GM19043 (cell line): ENCODE measurements around the gene ONECUT3.

Source experiments
- ATAC-seq: cut with Tn5 transposase; IDR thresholded peaks from one replicate; pipeline ENCODE4 v1.9.1; 2021; ENCODE audit warnings: low read depth; ENCODE audit not compliant: unreplicated experiment

ONECUT3 gene

DNA sequence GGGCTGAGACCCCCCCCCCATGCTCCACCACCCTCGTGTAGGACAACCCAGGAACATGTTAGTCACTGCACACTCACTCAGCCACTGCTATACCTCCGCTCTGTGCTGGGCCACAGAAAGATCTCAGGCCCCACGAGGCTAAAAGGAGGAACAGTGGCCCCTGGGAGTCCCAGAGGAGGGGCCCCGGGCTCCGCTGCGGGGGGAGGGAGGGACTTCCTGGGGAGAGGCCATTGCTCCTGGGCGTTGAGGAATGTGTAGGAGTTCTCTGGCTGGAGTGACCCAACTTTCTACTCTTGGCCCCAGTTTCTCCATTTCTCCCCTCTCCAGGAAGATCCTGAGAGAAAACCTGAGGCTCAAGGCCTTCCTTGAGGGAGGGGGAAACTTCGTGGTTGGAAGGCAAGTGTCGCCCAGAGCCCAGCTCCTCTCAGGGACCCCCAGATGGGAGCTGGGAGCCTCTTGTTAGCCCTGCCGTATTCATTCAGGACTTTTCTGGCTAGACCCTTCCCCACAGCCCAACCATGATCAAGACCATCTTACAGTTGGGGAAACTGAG lies 13.6 kb downstream of the ONECUT3 start:
- ATAC-seq, result no peak

DNA sequence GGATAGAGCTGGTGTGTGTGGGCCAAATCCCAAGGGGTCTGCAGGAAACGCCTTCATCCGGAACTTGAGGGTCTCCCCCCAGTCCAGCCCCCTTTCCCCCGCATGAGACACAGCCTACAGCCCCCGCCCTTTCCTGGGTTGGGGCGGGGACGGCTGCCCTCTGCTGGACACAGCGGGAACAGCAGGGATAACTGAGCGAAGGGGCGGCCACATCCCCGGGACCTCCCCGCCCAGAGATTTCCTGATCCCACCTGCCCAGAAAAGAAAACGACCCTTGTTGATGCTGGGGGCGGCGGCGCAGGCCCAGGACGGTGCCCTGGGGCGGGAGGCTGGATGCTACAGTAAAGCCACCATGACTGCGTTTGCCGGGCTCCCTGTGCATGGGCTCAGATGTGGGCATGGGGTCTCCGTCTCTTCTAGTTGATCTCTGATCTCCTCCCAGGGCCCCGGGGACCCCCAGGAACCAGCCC lies 14.2 kb downstream of the ONECUT3 start:
- ATAC-seq, result no peak

DNA sequence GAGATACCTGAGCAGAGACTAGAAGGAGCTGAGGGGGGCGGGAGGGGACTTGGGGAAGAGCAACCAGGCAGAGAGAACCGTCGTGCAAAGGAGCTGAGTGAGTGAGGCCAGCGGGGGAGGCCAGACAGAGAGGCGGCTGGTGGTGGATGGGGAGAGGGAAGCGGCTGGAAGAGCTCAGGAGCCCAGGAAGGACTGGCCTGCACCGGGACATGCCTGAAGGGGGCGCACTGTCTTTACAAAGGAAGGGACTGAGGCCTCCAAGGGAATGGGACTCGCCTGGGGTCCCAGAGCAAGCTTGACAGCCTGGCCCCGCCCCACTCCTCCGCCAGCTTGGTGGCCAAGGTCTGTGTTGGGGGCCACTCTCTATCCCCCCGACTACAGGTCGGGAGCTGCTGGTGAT lies 14.9 kb downstream of the ONECUT3 start:
- ATAC-seq, result no peak

DNA sequence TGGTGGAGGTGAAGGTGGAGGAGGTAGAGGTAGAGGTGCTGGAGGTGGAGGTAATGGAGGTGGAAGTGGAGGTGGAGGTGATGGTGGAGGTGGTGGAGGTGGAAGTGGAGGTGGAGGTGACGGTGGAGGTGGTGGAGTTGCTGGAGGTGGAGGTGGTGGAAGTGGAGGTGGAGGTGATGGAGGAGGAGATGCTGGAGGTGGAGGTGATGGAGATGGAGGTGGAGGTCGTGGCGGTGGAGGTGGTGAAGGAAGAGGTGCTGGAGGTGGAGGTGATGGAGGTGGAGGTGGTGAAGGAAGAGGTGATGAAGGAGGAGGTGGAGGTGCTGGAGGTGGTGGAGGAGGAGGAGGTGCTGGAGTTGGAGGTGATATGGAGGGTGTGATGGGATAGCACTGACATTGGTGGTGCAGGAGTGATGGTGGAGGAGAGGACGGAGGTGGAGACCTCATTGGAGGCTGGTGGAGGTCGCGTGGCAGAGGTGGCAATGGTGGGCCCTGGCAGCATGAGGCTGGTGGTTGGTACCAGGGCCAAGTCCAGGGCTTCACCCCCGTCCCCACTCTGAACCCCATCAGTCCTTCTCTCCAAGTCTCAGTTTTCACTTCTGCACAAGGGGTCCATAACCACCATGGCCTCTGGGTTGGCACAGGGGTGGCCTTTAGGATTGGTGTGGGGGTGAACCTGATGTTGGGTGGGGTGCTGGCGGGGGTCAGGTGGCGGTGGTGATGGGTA lies 15.8 kb downstream of the ONECUT3 start:
- ATAC-seq, result no peak

DNA sequence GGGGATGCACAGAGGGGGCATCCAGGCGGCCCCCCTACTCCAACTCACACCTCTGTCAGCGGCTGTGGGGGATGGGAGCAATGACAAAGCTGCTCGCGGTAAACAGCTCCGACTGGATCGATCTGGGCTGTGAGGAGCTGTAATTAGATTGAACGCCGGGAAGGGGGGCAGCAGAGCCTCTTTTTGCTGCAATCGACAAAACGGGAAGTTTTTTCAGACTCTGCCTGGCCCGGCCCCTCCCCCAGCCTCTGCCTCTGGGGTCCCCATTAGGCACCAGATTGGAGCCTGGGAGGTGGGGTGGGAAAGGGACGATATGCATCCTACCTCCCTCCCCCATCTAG lies 16.3 kb downstream of the ONECUT3 start:
- ATAC-seq, result no peak

DNA sequence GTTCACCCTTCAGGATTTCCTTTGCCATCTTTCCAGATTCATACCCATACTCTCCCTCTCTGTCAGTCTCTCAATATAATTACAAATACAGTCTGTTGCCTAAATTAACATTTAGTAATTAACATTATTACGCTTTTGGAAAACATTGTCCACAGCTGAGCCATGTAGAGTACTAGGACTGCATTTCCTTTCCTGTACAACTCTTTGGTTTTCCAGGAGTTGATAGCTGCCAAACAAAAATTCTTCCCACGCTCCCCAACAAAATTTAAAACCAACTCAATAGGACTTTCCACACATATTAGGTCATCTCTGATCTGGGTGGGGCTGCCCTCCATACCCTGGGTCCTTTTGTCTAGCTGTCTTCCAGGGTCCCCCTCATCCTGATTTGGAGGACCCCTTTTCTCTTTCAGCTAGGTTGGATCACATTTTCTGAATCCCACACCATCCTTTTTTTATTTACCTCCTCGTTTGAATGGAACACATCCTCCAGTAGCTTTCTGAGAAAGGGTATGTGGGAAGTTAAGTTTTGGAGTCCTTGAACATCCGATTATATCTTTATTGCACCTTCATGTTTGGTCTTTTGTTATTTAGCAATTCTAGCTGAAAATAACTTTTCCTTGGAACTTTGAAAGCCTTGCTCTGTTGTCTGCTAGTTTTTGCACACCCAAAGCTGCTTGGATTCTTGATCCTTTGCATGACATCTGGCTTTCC lies 17.7 kb downstream of the ONECUT3 start:
- ATAC-seq, result no peak

DNA sequence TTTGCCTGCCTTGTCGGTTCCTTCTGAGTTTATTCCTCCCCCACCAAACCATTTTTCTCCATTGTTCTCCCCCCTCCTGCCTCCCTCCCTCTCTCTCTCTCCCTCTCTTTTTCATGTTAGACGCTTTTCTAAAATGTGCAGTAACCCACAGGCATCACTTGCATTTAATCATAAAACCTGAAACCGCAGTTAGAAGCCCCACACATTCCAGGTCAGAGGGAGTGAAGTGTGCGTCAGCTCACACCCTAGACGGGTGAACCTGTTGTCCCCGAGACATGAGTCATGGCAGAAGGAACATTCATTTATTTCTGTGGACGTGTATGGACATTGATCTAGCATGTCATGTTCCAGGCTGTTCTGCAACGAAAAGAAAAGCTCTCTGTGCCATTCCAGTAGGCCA lies 19.9 kb downstream of the ONECUT3 start:
- ATAC-seq, result no peak

DNA sequence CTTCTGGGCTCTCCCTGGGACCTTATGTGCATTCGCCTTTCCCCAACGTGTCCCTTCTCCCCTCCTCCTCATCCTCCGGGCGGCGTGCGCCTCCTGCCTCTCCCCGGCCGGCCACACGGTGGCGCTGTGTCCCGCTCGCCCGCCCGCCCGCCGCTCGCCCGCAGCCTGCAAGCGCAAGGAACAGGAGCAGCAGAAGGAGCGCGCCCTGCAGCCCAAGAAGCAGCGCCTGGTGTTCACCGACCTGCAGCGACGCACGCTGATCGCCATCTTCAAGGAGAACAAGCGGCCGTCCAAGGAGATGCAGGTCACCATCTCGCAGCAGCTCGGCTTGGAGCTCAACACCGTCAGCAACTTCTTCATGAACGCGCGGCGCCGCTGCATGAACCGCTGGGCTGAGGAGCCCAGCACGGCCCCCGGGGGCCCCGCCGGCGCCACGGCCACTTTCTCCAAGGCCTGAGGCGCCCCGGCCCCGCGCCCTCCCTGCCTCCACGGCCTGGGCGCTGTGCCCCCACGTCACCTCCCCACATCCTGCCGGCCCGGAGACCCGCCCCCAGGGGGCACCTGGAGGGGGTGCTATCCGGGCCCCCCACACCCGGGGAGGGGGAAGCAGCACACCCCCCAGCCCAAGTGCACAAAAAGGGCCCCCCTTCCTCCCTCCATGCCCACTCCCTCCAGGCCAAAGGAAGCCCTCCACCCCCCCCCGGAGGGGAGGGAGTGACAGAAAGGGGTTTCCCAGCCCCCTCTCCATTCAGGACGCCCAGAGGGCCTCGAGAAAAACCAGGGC lies 21.9 kb downstream of the ONECUT3 start:
- ATAC-seq, result no peak

DNA sequence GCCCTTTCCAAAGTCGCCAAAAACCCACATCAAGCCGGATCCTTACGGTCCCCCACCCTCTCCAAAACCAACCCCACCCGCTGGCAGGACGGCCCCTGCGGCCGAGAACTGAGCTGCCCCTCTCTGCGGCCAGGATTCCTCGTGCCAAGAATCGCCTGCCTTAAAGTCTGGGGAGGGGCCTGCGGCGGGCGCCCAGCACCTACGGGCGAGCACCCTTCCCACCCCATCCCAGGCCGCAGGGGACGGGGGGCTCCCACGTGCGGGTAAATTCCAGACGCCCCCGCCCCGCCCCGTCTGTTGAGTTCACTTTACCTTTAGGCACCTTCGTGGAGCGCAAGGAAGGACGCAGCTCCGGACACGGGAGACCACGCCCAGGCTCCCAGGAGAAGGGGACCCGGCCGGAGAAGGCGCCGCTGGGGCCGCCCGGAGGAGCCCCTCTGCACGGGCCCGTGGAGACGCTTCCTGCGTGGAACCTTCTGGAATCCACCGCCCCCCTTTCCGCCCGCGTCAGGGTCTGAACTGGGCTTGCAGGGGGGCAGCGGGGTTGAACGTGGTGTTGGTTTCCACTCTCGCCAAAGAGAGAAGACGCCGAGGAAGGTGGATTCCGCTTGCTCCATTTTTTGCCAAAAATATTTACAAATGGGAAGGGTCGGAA lies 22.8 kb downstream of the ONECUT3 start:
- no peak for ATAC-seq

DNA sequence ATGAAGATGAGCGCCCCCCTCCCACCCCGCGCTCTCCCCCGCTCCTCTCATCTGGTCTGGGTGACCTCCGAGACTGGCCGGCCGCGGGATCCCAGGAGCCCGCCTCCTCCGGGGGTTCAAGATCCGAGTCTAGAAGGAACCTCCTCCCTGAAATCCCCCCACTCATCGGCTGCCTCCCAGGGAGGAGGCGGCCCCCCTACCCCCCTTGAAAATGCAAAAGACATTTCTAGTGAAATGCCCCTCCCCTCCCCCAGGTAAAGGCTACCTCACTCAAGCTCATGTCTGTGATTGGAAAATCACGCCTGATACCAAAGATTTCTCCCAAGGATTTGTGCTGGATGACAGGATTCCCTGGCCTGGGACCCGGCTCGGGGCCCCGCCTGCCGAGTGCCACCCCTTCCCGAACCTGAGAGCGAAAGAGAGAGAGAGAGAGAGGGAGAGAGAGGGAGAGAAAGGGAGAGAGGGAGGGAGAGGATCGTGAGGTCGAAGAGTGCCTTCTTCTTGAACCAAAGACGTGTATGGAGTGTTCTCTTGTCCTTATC lies 23.4 kb downstream of the ONECUT3 start:
- ATAC-seq, result no peak

DNA sequence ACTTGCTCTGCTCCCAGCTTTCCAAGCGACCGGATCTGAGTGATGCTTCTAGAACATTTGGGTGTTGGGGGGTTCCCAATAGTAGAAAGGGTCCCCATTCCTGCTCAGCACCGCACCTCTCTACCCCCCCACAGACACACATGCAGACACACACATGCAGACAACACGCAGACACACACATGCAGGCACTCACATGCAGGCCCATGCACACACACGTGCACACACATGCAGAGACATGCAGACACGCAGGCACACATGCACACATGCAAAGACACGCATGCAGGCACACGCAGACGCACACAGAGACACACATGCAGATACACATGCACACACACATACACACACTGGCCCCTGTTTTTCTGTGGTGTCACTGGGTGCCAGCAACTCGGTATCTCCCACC lies 23.8 kb downstream of the ONECUT3 start:
- no peak for ATAC-seq

DNA sequence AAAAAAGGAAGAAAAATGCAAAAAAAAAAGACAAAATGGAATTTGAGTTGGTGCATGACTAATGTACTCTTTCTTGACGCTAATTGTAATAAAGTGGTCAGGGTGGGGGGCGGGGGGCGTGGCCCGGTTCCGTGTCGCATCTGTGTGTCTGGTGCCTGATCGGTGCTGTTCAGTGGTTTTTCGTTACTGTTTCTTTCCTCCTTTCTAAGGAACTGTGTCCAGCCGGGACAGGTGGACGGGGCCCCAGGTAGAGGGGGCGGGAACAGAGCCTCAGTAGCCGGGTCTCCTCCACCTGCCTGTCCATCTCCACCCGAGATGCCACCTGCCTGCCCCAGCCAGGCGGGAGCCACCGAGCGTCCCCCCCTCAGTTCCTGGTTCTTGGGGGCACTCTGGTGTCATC lies 26.3 kb downstream of the ONECUT3 start:
- no peak for ATAC-seq

DNA sequence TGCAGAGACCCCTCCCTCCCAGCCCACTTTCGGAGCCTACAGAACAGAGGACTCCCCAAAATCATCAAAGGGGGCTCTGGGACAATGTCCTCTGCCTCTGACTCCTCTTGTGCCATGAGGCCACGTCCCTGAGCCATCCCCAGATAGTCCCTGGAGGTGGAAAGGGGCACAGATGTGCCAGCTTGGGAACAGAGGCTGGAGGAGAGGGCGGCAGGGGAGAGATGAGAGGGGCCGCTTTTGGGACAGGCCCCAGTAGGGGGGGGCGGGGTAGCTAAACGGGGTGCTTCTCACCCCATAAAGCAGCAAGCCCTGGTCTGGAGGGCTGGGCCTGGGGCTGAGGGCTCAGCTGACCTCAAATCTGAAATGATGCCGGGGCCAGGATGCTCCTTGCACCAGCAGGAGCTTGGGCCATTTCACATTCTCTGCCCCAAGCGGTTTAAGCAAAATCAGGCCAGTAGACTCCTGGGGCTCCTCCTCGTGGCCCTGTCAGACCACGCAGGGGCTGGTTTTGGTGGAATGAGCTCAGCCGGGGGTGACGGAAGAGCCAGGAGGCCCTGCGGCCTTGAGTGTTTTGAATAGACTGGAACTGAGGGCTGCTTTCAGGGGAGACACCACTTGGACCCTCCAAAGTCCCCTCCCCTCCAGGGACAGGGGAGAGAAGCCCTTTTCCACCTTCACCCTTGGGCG lies 27.1 kb downstream of the ONECUT3 start:
- no peak for ATAC-seq

DNA sequence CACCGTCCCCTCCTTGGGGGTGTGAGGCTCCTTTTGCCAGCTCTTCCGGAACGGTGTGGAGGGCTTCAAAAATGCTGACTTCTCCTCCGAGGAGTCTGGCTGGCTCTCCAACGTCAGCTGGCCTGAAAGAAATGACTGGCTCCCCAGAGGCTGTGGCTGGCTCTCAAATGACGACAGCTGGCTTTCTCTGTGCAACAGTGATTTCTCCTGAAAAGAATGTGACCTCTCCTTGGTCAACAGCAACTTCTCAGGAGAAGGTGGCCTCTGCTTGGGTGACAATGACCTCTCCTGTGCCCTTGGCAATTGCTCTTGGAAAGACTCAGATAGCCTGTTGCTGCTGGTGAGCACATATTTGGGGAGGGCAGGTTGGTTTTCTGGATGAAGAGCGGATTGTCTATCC lies 29.2 kb downstream of the ONECUT3 start:
- ATAC-seq, result no peak

DNA sequence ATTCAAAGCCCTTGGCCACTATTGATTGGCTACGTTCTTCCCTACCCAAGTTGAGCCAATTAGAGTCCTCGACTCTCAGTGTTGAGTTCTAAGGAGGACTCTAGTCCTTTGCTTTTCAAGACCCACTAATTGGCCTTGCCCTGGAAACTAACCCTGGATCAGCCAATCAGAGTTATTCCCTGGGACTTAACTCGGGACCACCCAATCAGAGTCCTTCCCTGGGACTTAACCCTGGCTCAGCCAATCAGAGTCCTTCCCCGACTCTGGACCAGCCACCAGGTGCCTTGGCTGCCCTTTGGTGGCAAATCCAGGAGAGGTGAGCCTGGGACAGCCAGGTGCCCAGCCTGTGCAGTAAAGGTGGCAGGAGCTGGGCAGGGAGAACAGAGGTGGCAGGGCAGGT lies 30.0 kb downstream of the ONECUT3 start:
- ATAC-seq, result no peak

DNA sequence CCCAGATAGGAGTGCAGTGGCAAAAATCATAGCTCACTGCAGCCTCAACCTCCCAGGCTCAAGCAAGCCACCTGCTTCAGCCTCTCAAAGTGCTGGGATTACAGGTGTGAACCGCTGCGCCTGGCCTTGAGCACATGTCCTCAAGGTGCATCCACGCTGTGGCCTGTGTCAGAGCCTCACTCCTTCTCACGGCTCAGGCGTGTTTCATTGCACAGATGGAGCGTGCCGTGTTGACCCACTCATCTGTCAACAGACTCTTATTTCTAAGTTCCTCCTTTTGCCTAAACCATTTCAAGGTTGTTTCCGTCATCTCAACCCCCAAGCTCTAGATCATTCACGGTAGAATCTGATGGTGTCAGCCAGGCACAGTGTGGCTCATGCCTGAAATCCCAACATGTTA lies 30.6 kb downstream of the ONECUT3 start:
- ATAC-seq, result no peak

DNA sequence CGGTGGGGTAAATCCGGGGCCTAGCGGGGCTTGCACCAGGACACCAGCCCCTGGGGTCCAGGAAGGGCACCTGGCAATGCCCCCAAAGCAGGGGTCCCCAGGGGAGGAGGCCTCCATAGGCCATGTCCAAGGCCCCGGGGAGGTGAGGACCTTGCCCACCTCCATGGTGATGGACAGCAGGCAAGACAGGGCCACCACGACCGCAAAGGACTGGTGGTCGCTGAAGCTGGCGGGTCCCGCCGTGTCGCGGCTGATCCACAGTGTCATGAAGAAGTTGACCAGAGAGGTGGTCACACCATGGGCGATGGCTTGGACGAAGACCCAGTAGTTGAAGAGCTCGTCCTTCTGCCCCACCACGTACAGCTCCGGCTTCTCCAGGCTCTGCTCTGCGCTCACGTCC lies 32.0 kb downstream of the ONECUT3 start:
- no peak for ATAC-seq

DNA sequence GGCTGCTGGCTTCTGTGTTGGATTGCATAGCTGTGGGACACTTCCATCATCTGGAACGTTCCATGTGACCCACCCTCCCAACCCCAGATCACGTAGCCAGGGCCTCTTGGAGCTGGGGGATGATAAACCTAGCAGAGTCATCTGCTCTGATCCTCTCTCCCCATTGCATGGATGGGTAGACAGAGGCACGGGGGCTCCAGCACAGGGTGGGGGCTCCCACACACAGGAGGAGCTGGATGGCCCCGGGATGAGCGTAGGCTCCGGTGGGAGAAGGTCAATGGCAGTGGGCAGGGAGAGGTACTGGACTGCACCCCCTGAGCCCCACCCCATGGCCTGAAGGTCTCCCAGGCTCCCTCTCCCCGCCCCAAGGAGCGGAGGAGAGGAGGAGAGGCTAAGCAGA lies 33.4 kb downstream of the ONECUT3 start:
- ATAC-seq, result no peak

DNA sequence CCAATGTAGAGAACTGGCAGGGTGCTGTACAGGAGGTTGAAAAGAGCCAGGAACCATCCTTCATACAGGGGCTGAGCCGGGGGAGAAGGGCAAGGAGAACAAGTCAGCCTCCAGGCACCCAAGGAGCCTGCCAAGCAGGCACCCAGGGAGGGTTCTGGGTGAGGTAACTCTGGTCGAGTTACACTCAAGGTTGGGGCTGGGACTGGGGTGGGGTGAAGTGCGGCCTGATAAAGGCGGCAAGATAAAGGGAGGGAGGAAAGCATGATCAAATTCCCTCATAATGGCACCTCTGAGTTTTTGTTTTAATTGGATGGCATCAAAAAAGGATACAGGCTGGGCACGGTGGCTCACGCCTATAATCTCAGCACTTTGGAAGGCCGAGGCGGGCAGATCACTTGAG lies 33.8 kb downstream of the ONECUT3 start:
- no peak for ATAC-seq
